DOHH2 (cell line): ENCODE measurements around the gene TRIM45.

Source experiments
- CTCF ChIP-seq: fragments of 200-600 bp; sonication (generic); IDR thresholded peaks from one replicate; pipeline ENCODE4 v1.5.1; 2014; ENCODE audit warnings: antibody characterized with exemption, mild to moderate bottlenecking, low read depth, low read length; ENCODE audit not compliant: poor library complexity, severe bottlenecking
- EZH2phosphoT487 ChIP-seq: fragments of 200-600 bp; sonication (generic); IDR thresholded peaks from 2 replicates; pipeline ENCODE4 v1.6.1; 2017; ENCODE audit warnings: borderline replicate concordance, mild to moderate bottlenecking, antibody characterized with exemption, low read length, moderate library complexity, mixed read lengths

GRCh38 chr1:117069220-117069844 is 52.2 kb downstream of the TRIM45 start:
- peak; percentile 30 for TF ChIP-seq CTCF
- TF ChIP-seq EZH2phosphoT487, result no peak
